ENCODE data around the gene CXCL12.

The CXCL12 gene

DNA sequence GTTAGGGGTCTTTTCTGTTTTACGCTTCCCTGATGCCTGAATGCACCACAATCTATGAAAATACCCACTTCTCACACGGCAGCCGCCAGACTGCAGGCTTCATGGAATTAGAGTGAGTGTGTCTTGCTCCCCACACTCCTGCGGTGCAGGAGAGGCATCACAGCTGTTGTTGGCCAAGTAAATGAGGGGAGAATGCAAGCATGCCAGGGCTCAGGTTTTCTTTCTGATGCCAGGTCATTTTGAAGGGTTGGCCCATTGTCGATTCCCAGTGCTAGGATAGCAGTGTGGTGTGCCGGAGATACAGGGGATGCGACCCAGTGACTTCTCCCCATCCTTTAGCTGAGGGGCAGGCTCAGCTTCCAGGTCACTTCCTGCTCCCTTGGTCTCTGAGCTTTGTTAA, 16.3 kb downstream of the CXCL12 start:
- DNase-seq (ENCODE audit: low spot score), result no peak

DNA sequence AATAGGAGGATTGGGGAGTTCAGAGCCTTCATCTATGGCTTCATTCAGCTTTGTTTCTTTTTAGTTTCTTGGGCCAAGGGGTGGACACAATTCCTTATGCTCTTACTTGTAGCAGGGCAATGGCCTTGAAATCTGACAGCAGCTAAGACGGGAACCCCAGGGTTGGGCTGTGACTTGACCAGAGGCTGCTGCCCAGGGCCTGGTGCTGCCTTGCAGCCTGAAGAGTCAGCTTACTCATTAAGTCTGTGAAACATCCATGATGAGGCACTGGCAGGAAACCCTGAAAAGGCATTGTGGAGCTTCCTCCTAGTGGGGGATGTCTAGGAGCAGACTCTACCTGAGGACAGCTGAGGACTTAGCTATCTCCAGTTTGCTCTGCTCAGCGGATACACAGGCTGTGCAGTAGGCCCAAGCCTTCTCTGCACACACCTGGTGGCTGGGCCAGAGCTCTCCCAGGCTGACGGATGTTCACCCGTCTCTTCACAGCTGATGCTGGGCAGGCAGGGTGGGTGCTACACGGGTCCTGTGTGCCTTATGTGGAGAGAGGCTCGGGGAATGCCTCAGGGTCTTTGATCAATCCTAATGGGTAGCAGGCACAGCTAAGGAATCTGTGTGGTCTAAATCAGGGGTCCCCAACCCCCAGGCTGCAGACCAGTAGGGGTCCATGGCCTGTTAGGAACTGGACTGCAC, 17.8 kb downstream of the CXCL12 start:
- TF ChIP-seq, protein P1, sequence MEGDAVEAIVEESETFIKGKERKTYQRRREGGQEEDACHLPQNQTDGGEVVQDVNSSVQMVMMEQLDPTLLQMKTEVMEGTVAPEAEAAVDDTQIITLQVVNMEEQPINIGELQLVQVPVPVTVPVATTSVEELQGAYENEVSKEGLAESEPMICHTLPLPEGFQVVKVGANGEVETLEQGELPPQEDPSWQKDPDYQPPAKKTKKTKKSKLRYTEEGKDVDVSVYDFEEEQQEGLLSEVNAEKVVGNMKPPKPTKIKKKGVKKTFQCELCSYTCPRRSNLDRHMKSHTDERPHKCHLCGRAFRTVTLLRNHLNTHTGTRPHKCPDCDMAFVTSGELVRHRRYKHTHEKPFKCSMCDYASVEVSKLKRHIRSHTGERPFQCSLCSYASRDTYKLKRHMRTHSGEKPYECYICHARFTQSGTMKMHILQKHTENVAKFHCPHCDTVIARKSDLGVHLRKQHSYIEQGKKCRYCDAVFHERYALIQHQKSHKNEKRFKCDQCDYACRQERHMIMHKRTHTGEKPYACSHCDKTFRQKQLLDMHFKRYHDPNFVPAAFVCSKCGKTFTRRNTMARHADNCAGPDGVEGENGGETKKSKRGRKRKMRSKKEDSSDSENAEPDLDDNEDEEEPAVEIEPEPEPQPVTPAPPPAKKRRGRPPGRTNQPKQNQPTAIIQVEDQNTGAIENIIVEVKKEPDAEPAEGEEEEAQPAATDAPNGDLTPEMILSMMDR (IDR thresholded peaks at IDR 0.05; ENCODE audit: extremely low read depth, missing control alignments), result no peak
- no peak for DNase-seq (ENCODE audit: low spot score)

More for the DNA sequence above, 16.3 kb downstream of the CXCL12 start:
- TF ChIP-seq, protein P1 (IDR thresholded peaks at IDR 0.05; ENCODE audit: extremely low read depth, missing control alignments), result no peak

DNA sequence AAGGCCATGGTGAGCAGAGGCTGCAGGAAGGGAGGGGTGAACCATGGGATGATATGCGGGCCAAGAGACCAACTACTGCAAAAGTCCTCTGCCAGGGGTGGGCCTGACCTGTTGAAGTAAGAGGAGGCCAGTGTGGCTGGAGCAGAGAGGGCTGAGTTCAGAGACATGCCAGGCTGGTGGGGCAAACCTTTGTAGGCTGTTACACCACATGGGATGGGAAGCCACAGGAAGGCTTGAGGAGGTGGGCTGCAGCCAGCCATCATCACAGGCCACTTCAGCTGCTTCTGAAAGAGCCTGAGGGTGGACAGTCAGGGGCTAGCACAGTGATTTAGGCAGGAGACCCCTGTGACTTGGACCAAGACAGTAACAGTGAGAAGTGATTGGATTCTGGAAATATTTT, 20.3 kb downstream of the CXCL12 start:
- TF ChIP-seq, protein P1 (IDR thresholded peaks at IDR 0.05; ENCODE audit: extremely low read depth, missing control alignments), result no peak
- DNase-seq (ENCODE audit: low spot score), result no peak

DNA sequence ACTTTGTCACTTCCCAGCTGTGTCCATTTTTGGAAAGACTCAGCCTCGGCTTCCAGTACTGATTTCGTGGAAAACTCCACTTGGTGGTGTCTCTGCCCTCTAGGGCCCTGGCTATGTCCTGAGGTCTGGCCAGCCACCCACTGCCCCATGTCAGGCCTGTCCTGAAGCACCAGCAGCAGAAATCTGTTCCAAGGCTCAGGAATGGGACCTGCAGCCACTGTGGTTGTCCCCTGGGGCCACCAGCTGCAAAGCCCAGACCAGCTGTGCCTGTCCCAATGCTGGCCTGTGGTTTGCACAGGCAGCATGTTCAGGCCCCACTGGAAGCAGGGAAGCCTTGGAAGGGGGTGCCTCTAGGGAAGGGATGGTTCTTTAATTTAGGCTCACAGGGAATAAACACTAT, 21.2 kb downstream of the CXCL12 start:
- DNase-seq (ENCODE audit: low spot score), result no peak
- TF ChIP-seq, protein P1 (IDR thresholded peaks at IDR 0.05; ENCODE audit: extremely low read depth, missing control alignments), result no peak

DNA sequence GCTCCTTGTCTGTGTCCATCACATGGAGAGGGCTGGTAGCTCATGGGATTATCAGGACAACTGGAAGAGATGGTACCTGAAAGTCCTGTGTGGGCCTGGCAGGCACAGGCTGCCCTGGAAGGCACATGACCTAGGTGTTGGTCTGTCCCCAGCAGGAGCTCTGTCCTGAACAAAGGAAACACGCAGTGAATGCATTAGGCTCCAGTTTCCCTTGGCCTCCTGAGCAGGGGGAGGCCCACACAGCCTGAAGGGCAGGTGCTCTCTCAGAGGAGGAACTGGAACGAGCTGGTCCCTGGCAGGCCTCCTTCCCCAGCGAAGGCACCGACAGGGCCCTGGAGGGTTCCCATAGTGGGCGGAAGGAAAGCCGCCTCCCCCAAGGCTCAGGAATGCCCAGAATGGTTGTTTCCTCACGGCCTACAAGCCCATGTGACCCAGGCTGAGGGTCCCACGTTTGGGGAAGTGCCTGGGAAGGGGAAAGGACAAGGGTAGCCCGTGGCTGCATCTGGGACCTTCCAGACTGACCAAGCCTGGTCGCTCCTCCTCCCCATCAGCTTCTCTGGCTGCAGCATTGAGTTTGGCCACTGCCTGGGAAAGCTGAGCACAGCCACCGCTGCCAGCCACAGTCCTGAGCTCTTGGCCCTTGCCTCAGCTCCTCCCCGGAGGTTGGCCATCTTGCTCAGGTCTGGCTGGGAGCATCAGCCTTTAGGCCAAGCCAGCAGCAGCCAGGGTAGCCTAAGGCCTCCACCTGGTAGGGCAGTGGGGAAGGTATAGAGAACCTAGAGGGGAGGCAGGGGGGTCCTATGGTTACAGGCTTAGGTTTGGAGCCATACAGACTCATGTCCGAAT, 21.8 kb downstream of the CXCL12 start:
- TF ChIP-seq, protein P1 (IDR thresholded peaks at IDR 0.05; ENCODE audit: extremely low read depth, missing control alignments), result no peak
- no peak for DNase-seq (ENCODE audit: low spot score)

DNA sequence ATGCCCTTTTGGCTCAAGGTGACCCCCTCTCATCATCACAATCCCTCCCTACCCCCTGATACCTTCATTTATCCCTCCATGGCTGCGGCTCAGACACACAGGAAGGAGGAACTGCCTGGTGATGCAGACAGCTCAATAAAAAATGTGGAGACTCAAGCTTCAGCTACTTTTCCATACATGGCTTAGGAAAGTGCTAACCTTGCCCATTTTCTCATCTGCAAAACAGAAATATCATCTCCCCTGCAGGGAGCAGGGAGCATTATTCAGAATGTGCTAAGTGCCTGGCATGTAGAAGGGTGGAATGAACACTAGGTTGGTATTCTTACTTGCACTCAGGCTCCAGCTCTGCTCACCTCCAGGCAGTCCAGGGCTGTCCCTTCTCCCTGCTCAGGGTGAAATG, 23.8 kb downstream of the CXCL12 start:
- DNase-seq (ENCODE audit: low spot score), result no peak
- TF ChIP-seq, protein P1 (IDR thresholded peaks at IDR 0.05; ENCODE audit: extremely low read depth, missing control alignments), result no peak

DNA sequence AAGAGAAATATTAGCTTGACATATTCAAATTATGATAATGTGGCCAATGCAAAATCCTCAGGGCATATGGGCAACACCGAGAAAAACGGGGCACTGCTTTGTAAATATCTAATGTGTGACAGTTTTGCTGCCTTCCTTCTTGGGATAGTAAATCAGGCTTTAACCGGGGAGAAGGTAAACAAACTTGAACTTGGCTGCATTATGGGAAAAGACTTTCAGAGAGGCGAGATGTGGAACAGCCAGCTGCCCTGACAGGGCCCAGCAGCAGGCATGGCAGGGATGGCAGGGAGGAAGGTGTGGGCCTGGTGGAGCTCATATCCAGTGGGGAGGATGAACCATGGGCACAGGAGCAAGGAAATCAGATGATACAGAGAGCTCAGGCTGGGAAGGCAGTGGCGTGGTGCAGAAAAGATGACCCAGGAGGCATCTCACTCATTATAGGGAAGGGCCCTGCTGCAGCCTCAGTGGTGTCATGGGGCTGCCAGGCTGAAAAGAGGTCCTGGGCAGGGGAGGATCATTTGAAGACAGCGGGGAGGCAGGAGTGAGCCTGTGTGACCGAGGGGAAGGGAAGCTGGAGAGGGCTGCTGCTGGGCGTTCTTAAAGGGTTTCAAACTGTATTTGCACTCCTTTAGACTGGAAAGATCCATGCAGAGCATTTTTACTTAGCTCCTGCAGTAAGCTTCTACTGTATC, 26.7 kb downstream of the CXCL12 start:
- TF ChIP-seq, protein P1 (IDR thresholded peaks at IDR 0.05; ENCODE audit: extremely low read depth, missing control alignments), result no peak
- no peak for DNase-seq (ENCODE audit: low spot score)
